Fibroblast of lung (primary cell): ENCODE data around the gene GALNT7. TPM values are rescaled to one million over a fixed set of nuclear protein-coding genes. Genes with fewer than 3 reads are reported as not detected.

Experiments
- DNase-seq, 2 donors: peaks; one replicate each; pipeline versions ENCODE4 v3.0.0 to v3.0.0-alpha.2; 2010; ENCODE audit warnings: low read depth in 2 of 2
- H2AFZ ChIP-seq: 2 replicates; pipeline ENCODE4 v1.5.1; 2012; ENCODE audit warnings: low read length, control low read depth, inconsistent platforms
- H3K27ac ChIP-seq: 2 replicates; pipeline ENCODE4 v1.5.1; 2011; ENCODE audit warnings: low read length, control low read depth; ENCODE audit not compliant: insufficient read depth
- H3K27me3 ChIP-seq: 2 replicates; pipeline ENCODE4 v1.5.1; 2011; ENCODE audit warnings: mild to moderate bottlenecking, low read length; ENCODE audit not compliant: control insufficient read depth, insufficient read depth
- H3K36me3 ChIP-seq: 2 replicates; pipeline ENCODE4 v1.5.1; 2011; ENCODE audit warnings: low read length; ENCODE audit not compliant: control insufficient read depth, insufficient read depth
- H3K4me1 ChIP-seq: 2 replicates; pipeline ENCODE4 v1.5.1; 2011; ENCODE audit warnings: low read length; ENCODE audit not compliant: control insufficient read depth, insufficient read depth; ENCODE audit errors: extremely low read depth
- H3K4me2 ChIP-seq: 2 replicates; pipeline ENCODE4 v1.5.1; 2011; ENCODE audit warnings: low read length, control low read depth; ENCODE audit not compliant: insufficient read depth; ENCODE audit errors: extremely low read depth
- H3K4me3 ChIP-seq, 4 experiments: fragments of 200-600 bp in 1 of 4; sonication (generic) in 1 of 4; replicated peaks in 1 of 4; 2 replicates each; pipeline ENCODE4 v1.5.1; 2011 to 2016; ENCODE audit warnings: low read length in 4 of 4, low read depth in 3 of 4, mild to moderate bottlenecking in 3 of 4, control low read depth in 2 of 4, inconsistent platforms in 1 of 4, mixed read lengths in 1 of 4; ENCODE audit not compliant: insufficient read depth in 1 of 4; ENCODE audit errors: control extremely low read depth in 1 of 4
- H3K79me2 ChIP-seq: 2 replicates; pipeline ENCODE4 v1.5.1; 2012; ENCODE audit warnings: mild to moderate bottlenecking, low read length, inconsistent platforms; ENCODE audit not compliant: control insufficient read depth, insufficient read depth
- H3K9ac ChIP-seq: 2 replicates; pipeline ENCODE4 v1.5.1; 2011; ENCODE audit warnings: mild to moderate bottlenecking, low read length, control low read depth; ENCODE audit not compliant: insufficient read depth
- H3K9me3 ChIP-seq: 2 replicates; pipeline ENCODE4 v1.5.1; 2012; ENCODE audit warnings: low read depth, low read length; ENCODE audit not compliant: control insufficient read depth, insufficient read depth
- H4K20me1 ChIP-seq: 2 replicates; pipeline ENCODE4 v1.5.1; 2011; ENCODE audit warnings: low read length; ENCODE audit not compliant: control insufficient read depth, insufficient read depth; ENCODE audit errors: extremely low read depth
- CTCF ChIP-seq, 2 donors: IDR thresholded peaks in 1 of 2; conservative IDR thresholded peaks in 1 of 2; 1 replicate in 1 of 2; 2 replicates in 1 of 2; pipeline ENCODE4 v1.5.1; 2011 to 2012; ENCODE audit warnings: low read length in 2 of 2, control low read depth in 1 of 2, inconsistent platforms in 1 of 2, low read depth in 1 of 2, mild to moderate bottlenecking in 1 of 2
- EZH2 ChIP-seq: IDR thresholded peaks from 2 replicates; pipeline ENCODE4 v1.5.1; 2012; ENCODE audit warnings: low read length, control low read depth, mild to moderate bottlenecking; ENCODE audit errors: missing control alignments
- polyA plus RNA-seq, 2 donors: library from polyadenylated mRNA; depleted of rRNA in 1 of 2; stranded (reverse) in 1 of 2; unstranded in 1 of 2; fragments of >200 nt; gene quantifications; 2 replicates each; pipeline ENCODE4 v1.2.1, GENCODE V29; 2011 to 2012; ENCODE audit warnings: missing spikeins in 1 of 2
- total RNA-seq: library from RNA; depleted of rRNA; stranded (reverse); fragments of >200 nt; gene quantifications from 2 replicates; pipeline ENCODE4 v1.2.1, GENCODE V29; 2014

The GALNT7 gene
- total and polyA plus RNA-seq, 2 donors (not counting 1 experiment from before 2014, with no cell fraction given): 40.4 to 45.4 TPM

GRCh38 chr4:173247321-173247720 lies 78.7 kb downstream of the GALNT7 start:
- no peak for DNase-seq

GRCh38 chr4:173248690-173249089 lies 80.1 kb downstream of the GALNT7 start:
- H3K4me2 ChIP-seq: no peak overlapping the region
- H4K20me1 ChIP-seq: no peaks in the 10 kb centered on the region
- no peak overlapping the region for H3K9ac ChIP-seq
- H2AFZ ChIP-seq: no peak overlapping the region
- no peak overlapping the region for H3K4me3 ChIP-seq
- DNase-seq: no peak
- H3K36me3 ChIP-seq: no peaks in the 10 kb centered on the region
- no peak overlapping the region for H3K27ac ChIP-seq
- no peak for TF ChIP-seq CTCF (conservative IDR thresholded peaks at IDR 0.05 in 1 of 2, IDR thresholded peaks at IDR 0.05 in 1 of 2; ENCODE audit: low read depth in 1 of 2, low read length in 2 of 2)
- TF ChIP-seq EZH2: no peak
- peaks cover 3% of the 10 kb centered on the region for H3K4me1 ChIP-seq
- H3K9me3 ChIP-seq: no peaks in the 10 kb centered on the region
- H3K27me3 ChIP-seq: no peaks in the 10 kb centered on the region
- H3K79me2 ChIP-seq: no peaks in the 10 kb centered on the region

More at GRCh38 chr4:173247321-173247720, 78.7 kb downstream of the GALNT7 start:
- H3K27ac ChIP-seq: no peak overlapping the region
- no peak overlapping the region for H2AFZ ChIP-seq
- no peaks in the 10 kb centered on the region for H4K20me1 ChIP-seq
- no peaks in the 10 kb centered on the region for H3K27me3 ChIP-seq
- H3K36me3 ChIP-seq: no peaks in the 10 kb centered on the region
- no peak overlapping the region for H3K9ac ChIP-seq
- H3K4me3 ChIP-seq: no peak overlapping the region
- H3K4me2 ChIP-seq: no peak overlapping the region
- no peaks in the 10 kb centered on the region for H3K9me3 ChIP-seq
- H3K4me1 ChIP-seq: peaks cover 5% of the 10 kb centered on the region
- TF ChIP-seq EZH2 (no peak), CTCF (conservative IDR thresholded peaks at IDR 0.05 in 1 of 2, IDR thresholded peaks at IDR 0.05 in 1 of 2; ENCODE audit: low read depth in 1 of 2, low read length in 2 of 2) (no peak)
- H3K79me2 ChIP-seq: no peaks in the 10 kb centered on the region

- peak; percentile 99 to 100 for DNase-seq
- H3K9me3 ChIP-seq: no peaks in the 10 kb centered on the region
- H3K79me2 ChIP-seq: no peaks in the 10 kb centered on the region
- H3K4me2 ChIP-seq: no peak overlapping the region
- no peaks in the 10 kb centered on the region for H3K27me3 ChIP-seq
- no peak overlapping the region for H3K9ac ChIP-seq
- no peaks in the 10 kb centered on the region for H3K36me3 ChIP-seq
- TF ChIP-seq EZH2: no peak
- TF ChIP-seq CTCF (conservative IDR thresholded peaks at IDR 0.05 in 1 of 2, IDR thresholded peaks at IDR 0.05 in 1 of 2; ENCODE audit: low read depth in 1 of 2, low read length in 2 of 2): no peak
- H3K4me1 ChIP-seq: peaks cover 3% of the 10 kb centered on the region
- no peak overlapping the region for H3K4me3 ChIP-seq
- H3K27ac ChIP-seq: no peak overlapping the region
- no peaks in the 10 kb centered on the region for H4K20me1 ChIP-seq
- H2AFZ ChIP-seq: no peak overlapping the region
These were observed 83.7 kb downstream of the GALNT7 start for GRCh38 chr4:173252024-173252935.
